Measurements from ENCODE around the gene TMC7. TPM values are rescaled to one million over a fixed set of nuclear protein-coding genes. Genes with fewer than 3 reads are reported as not detected.

The TMC7 gene
- total and polyA plus RNA-seq, 2 of the 13 experiments (the other 11 are each of a cell fraction or from before 2014, with no cell fraction given): 1.2 to 5.1 TPM

DNA sequence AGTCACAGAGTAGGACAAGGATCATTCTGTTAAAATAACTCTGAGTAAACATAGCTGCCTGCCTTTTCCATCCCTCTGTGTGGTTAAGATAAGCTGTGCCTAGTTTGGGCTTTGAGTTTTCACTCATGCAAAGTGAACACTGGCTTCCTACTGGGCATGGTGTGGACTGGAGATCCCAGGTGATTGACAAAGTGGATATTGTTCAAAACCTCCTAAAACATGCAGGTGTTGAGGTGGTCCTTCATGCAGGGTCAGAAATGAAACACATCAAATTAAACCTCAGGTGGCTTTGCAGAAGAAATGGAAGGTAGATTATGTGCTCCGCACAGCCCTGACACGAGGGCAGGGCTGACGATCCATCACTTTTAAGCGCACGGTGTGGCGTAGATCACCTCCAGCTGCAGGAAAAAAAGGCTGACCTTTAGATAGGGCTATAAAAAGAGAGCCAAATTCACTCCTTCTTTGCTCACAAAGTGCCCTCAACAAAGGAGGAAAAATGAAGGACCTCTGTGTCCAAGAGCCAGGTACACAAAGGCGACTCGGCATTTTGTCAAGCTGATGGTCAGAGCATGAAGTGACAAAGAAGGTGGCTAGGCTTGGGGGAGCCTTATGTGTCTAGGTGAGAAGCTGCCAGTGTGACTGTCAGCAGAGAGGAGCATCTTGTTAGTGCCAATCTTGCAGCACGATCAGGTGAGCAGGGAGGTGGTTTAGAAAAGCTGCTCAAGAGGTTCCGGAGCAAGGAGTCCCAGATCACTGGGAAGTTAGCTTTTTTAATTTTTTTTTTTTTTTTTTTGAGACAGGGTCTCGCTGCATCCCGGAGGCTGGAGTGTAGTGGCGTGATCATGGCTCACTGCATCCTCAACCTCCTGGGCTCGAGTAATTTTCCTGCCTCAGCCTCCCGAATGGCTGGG, 110.2 kb downstream of the TMC7 start (continued):
- TF ChIP-seq PAXIP1 (CRISPR knock-in tag; conservative IDR thresholded peaks at IDR 0.05): peak; percentile 87
- 0 out of 2 replicates have a peak, but pooled peaks have one; percentile 24 for TF ChIP-seq ZSCAN30 (CRISPR knock-in tag; IDR thresholded peaks at IDR 0.05)
- TF ChIP-seq, protein P1, sequence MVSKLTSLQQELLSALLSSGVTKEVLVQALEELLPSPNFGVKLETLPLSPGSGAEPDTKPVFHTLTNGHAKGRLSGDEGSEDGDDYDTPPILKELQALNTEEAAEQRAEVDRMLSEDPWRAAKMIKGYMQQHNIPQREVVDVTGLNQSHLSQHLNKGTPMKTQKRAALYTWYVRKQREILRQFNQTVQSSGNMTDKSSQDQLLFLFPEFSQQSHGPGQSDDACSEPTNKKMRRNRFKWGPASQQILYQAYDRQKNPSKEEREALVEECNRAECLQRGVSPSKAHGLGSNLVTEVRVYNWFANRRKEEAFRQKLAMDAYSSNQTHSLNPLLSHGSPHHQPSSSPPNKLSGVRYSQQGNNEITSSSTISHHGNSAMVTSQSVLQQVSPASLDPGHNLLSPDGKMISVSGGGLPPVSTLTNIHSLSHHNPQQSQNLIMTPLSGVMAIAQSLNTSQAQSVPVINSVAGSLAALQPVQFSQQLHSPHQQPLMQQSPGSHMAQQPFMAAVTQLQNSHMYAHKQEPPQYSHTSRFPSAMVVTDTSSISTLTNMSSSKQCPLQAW (CRISPR knock-in tag; IDR thresholded peaks at IDR 0.05): peak; percentile 58; the same call in 1 of the 2 replicates
- TF ChIP-seq HNF4G (IDR thresholded peaks at IDR 0.05; ENCODE audit: borderline replicate concordance, low read depth, low read length): 0 out of 2 replicates have a peak, but pooled peaks have one; percentile 38
- TF ChIP-seq HNF4G (CRISPR knock-in tag; IDR thresholded peaks at IDR 0.05; ENCODE audit: borderline replicate concordance, low read depth): 0 out of 2 replicates have a peak, but pooled peaks have one; percentile 11
- TF ChIP-seq ZNF232 (CRISPR knock-in tag; IDR thresholded peaks at IDR 0.05; ENCODE audit: borderline replicate concordance): peak; percentile 70; the same call in 1 of the 2 replicates
- peak; percentile 37 for TF ChIP-seq ZMYM4 (CRISPR knock-in tag; IDR thresholded peaks at IDR 0.05)
- peak; percentile 30; the same call in 1 of the 2 replicates for TF ChIP-seq CREM (IDR thresholded peaks at IDR 0.05)
- no peak for TF ChIP-seq CREM (CRISPR knock-in tag; IDR thresholded peaks at IDR 0.05)
- TF ChIP-seq HNF4A (CRISPR knock-in tag; IDR thresholded peaks at IDR 0.05): peak; percentile 67
- TF ChIP-seq ZNF292 (CRISPR knock-in tag; IDR thresholded peaks at IDR 0.05; ENCODE audit: borderline replicate concordance, low read depth): peak; percentile 63; the same call in 1 of the 2 replicates
- TF ChIP-seq ZNF644 (CRISPR knock-in tag; IDR thresholded peaks at IDR 0.05; ENCODE audit: low read depth): peak; percentile 83; the same call in 1 of the 2 replicates
- TF ChIP-seq EP300 (IDR thresholded peaks at IDR 0.05; ENCODE audit: low read depth in 2 of 2, low read length in 2 of 2): 0 out of 4 replicates have a peak, but pooled peaks of 1 of the 2 experiments have one; percentile 18
- TF ChIP-seq EP300 (CRISPR knock-in tag; IDR thresholded peaks at IDR 0.05; ENCODE audit: borderline replicate concordance): no peak
- TF ChIP-seq FOXP1 (IDR thresholded peaks at IDR 0.05): no peak
- peak; percentile 31 for TF ChIP-seq FOXP1 (CRISPR knock-in tag; IDR thresholded peaks at IDR 0.05)
- no peak for TF ChIP-seq ZNF484 (CRISPR knock-in tag; IDR thresholded peaks at IDR 0.05; ENCODE audit: borderline replicate concordance, low read depth)
- TF ChIP-seq ZBTB20 (CRISPR knock-in tag; IDR thresholded peaks at IDR 0.05; ENCODE audit: borderline replicate concordance, low read depth): 0 out of 2 replicates have a peak, but pooled peaks have one; percentile 33
- TF ChIP-seq ZNF710 (CRISPR knock-in tag; IDR thresholded peaks at IDR 0.05; ENCODE audit: borderline replicate concordance): peak; percentile 70; the same call in 1 of the 2 replicates
- TF ChIP-seq ZNF501 (CRISPR knock-in tag; IDR thresholded peaks at IDR 0.05): 0 out of 2 replicates have a peak, but pooled peaks have one; percentile 58
